ENCODE measurements around the gene PXDN.

Gene PXDN

DNA sequence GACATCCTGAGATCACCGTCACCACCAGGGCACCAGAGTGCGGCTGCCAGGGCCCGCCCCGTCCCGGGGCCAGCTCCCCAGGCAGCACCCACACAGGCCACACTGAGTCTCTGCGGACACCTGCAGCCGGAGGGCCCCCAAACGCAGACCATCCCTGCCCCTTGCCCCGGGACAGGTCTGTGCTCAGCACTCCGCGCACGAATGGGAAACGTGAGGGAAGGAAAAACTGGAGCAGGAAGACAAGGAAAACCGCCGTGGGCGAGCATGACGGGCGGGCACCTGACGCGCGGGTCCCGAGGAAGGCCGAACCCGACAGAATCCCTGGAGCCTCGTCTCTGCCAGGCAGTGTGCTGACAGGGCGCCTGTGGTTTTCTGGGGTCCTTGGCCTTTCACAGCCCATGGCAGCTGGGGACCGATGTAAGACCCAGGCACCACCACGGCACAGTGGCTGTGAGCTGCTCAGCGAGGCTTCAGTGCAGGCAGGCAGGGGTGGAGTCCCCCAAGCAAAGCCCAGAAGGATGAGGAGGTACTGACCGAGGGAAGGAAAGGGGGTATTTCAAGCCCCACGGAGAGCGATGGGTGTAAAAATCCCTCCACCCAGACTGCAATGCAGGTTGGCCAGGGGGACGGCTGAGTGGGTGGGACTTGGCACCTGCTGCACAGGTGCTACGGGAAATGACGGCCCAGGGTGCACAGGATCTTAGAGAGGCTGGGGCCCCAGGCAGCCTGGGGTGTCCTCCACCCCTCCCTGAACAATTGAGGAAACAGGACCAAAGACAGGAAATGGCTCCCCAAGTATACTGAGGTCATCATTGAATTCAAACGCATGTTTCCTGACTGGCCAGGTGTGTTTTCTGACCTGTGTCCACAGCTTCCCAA, 59.0 kb downstream of the PXDN start:
- Histone ChIP-seq H3K27me3 (ENCODE audit: insufficient read depth, low read depth, severe bottlenecking) (no peaks in the 10 kb centered on the region), H3K9me3 (ENCODE audit: severe bottlenecking) (no peaks in the 10 kb centered on the region), H3K36me3 (peaks cover 14% of the 10 kb centered on the region), H3K4me3 (ENCODE audit: low read depth, low read length) (no peak overlapping the region), H3K27ac (no peak overlapping the region)
- TF ChIP-seq, protein P1, sequence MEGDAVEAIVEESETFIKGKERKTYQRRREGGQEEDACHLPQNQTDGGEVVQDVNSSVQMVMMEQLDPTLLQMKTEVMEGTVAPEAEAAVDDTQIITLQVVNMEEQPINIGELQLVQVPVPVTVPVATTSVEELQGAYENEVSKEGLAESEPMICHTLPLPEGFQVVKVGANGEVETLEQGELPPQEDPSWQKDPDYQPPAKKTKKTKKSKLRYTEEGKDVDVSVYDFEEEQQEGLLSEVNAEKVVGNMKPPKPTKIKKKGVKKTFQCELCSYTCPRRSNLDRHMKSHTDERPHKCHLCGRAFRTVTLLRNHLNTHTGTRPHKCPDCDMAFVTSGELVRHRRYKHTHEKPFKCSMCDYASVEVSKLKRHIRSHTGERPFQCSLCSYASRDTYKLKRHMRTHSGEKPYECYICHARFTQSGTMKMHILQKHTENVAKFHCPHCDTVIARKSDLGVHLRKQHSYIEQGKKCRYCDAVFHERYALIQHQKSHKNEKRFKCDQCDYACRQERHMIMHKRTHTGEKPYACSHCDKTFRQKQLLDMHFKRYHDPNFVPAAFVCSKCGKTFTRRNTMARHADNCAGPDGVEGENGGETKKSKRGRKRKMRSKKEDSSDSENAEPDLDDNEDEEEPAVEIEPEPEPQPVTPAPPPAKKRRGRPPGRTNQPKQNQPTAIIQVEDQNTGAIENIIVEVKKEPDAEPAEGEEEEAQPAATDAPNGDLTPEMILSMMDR (IDR thresholded peaks at IDR 0.05; ENCODE audit: low read depth, low read length) = no peak
- no peak for DNase-seq

DNA sequence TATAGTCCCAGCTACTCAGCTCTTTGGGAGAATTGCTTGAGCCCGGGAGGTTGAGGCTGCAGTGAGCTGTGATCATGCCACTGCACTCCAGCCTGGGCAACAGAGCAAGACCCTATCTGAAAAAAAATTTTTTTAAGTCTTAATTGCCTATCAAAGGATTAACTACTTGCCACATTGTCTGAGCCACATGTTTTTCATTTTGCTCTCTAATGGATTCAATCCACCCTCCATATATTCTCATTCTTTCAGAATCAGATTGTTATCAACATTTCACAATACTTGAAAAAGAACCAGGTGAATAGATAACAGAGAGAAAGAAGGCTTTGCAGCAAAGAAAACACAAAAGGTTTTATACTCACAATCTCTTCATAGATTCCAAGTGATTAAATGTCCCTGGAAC, 61.0 kb downstream of the PXDN start:
- Histone ChIP-seq H3K27ac (no peak overlapping the region), H3K27me3 (ENCODE audit: insufficient read depth, low read depth, severe bottlenecking) (no peaks in the 10 kb centered on the region), H3K36me3 (peaks cover 13% of the 10 kb centered on the region), H3K4me3 (ENCODE audit: low read depth, low read length) (no peak overlapping the region), H3K9me3 (ENCODE audit: severe bottlenecking) (no peaks in the 10 kb centered on the region)
- no peak for DNase-seq
- TF ChIP-seq, protein P1 (IDR thresholded peaks at IDR 0.05; ENCODE audit: low read depth, low read length) = no peak

DNA sequence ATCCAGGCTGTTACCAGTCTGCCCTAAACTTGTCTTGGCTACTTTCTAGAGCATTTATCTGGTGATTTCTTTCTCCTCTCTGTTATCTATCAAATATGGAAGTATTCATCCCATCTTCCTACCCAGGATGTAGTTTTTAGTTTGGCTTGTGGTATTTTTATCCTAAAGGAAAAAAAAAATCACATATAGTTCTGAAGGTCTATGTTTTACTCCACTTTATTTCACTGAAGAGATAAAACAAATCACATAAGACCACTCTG, 62.2 kb downstream of the PXDN start:
- no peak overlapping the region for H3K27ac ChIP-seq
- no peak overlapping the region for H3K4me3 ChIP-seq (ENCODE audit: low read depth, low read length)
- no peaks in the 10 kb centered on the region for H3K27me3 ChIP-seq (ENCODE audit: insufficient read depth, low read depth, severe bottlenecking)
- TF ChIP-seq, protein P1 (IDR thresholded peaks at IDR 0.05; ENCODE audit: low read depth, low read length) = no peak
- H3K36me3 ChIP-seq = peaks cover 20% of the 10 kb centered on the region
- no peaks in the 10 kb centered on the region for H3K9me3 ChIP-seq (ENCODE audit: severe bottlenecking)
- DNase-seq = no peak

DNA sequence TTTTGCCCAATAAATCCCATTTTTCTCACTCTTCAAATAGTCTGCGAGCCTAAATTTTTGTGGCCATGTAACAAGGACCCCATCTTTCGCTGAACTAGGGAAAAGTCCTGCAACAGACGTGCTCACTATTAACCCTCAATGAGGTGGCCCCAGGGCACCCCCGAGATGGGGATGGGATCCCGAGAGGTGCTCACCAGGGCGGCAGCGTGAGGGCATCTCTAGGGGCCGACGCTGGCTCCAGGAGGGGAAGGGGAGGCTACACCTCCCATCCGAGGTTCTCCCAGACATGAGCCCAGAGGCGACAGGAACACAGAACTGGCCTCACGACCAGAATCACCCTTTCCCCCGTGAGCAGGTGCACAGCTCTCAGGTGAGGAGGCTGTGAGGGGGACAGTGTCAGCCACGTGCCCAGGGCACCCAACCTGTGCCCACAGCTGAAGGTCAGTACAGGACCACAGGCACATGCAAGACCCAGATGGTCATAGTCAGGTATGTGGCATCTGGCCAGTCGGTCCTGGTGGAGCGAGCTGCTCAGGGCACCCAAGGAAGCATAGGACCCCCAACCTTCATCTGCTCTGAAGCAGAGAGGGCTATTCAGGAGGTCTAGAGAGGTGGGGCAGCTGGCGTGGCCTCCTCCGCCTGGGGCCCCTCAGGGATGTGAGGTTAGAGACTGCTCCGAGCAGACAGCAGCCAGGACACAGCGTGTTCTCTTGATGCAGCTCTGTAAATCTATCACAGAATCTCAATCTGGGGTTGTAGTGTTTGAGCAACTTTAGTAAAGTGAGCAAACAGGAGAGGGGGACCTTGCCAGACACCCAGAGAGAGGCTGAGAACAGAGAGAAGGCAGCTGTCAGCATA, 62.8 kb downstream of the PXDN start:
- no peak for DNase-seq
- peaks cover 25% of the 10 kb centered on the region for H3K36me3 ChIP-seq
- no peak overlapping the region for H3K27ac ChIP-seq
- H3K4me3 ChIP-seq (ENCODE audit: low read depth, low read length) = no peak overlapping the region
- TF ChIP-seq, protein P1 (IDR thresholded peaks at IDR 0.05; ENCODE audit: low read depth, low read length) = no peak
- H3K9me3 ChIP-seq (ENCODE audit: severe bottlenecking) = no peaks in the 10 kb centered on the region
- H3K27me3 ChIP-seq (ENCODE audit: insufficient read depth, low read depth, severe bottlenecking) = no peaks in the 10 kb centered on the region

DNA sequence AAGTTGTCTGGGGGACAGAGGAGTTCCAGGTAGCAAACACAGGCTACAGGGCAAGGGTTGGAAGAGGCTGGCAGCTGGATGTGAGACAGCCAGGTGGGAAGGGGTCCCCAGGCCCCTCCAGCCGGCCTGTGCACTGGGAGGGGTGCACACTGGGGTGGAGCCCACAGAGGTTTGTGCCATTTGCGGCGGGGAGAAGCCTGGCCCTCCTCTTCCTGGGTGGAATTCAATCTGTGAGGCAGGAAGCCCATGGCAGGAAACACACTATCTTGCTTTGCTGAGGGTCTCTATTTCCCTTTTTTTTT, 63.3 kb downstream of the PXDN start:
- Histone ChIP-seq H3K4me3 (ENCODE audit: low read depth, low read length) (no peak overlapping the region), H3K27me3 (ENCODE audit: insufficient read depth, low read depth, severe bottlenecking) (no peaks in the 10 kb centered on the region), H3K27ac (no peak overlapping the region), H3K36me3 (peaks cover 30% of the 10 kb centered on the region), H3K9me3 (ENCODE audit: severe bottlenecking) (no peaks in the 10 kb centered on the region)
- DNase-seq = no peak
- TF ChIP-seq, protein P1 (IDR thresholded peaks at IDR 0.05; ENCODE audit: low read depth, low read length) = no peak

Data from WERI-Rb-1 (cell line).